WTC11 (cell line): ENCODE data around the gene SIN3B. TPM values are rescaled to one million over a fixed set of nuclear protein-coding genes. Genes with fewer than 3 reads are reported as not detected.
A peak's percentile ranks its signal among the peaks of the same experiment; 100 is the strongest.

Experiments
- ATAC-seq: fragments of 200-7000 bp; cut with Tn5 transposase; 2 replicates; pipeline ENCODE4 v1.10.0; 2021; ENCODE audit warnings: mild to moderate bottlenecking, moderate library complexity
- CTCF ChIA-PET: fragments of 300-600 bp; sonication (Branson Sonifier 250); formaldehyde crosslinking; loops from one replicate; lab custom pipeline; 2021; ENCODE audit warnings: antibody characterized with exemption; lab: Charles Lee
- POLR2A ChIA-PET: fragments of 350-600 bp; sonication (Branson Sonifier 250); formaldehyde crosslinking; loops from one replicate; lab custom pipeline; 2021; ENCODE audit warnings: antibody characterized with exemption; lab: Charles Lee
- DNase-seq: peaks from one replicate; pipeline ENCODE4 v3.0.0; 2021; ENCODE audit warnings: low spot score
- H3K27ac Mint-ChIP-seq: 2 replicates; pipeline ENCODE4 v1.8.0; 2021; ENCODE audit warnings: mixed read lengths
- H3K27me3 Mint-ChIP-seq: 2 replicates; pipeline ENCODE4 v1.8.0; 2021; ENCODE audit warnings: low read depth, mild to moderate bottlenecking, moderate library complexity, mixed read lengths
- H3K36me3 Mint-ChIP-seq: 2 replicates; pipeline ENCODE4 v1.8.0; 2021; ENCODE audit warnings: mixed read lengths
- H3K4me1 Mint-ChIP-seq: 2 replicates; pipeline ENCODE4 v1.8.0; 2022; ENCODE audit warnings: mixed read lengths
- H3K4me3 Mint-ChIP-seq: 2 replicates; pipeline ENCODE4 v1.8.0; 2021; ENCODE audit warnings: mild to moderate bottlenecking, moderate library complexity, mixed read lengths
- H3K9me3 Mint-ChIP-seq: 2 replicates; pipeline ENCODE4 v1.8.0; 2021; ENCODE audit warnings: mixed read lengths
- ATF1 ChIP-seq: sonication (generic); formaldehyde crosslinking; IDR thresholded peaks from 2 replicates; pipeline ENCODE4 v1.8.1; 2023; ENCODE audit warnings: mild to moderate bottlenecking, moderate library complexity, missing genetic modification reagents
- EMX1 ChIP-seq: fragments of 250-450 bp; sonication (Bioruptor Pico); IDR thresholded peaks from 2 replicates; pipeline ENCODE4 v1.8.0; 2021; ENCODE audit warnings: mild to moderate bottlenecking
- ETV6 ChIP-seq: sonication (generic); formaldehyde crosslinking; IDR thresholded peaks from 2 replicates; pipeline ENCODE4 v1.8.1; 2022; ENCODE audit warnings: mild to moderate bottlenecking, missing genetic modification reagents
- FOXP1 ChIP-seq: sonication (generic); formaldehyde crosslinking; IDR thresholded peaks from 2 replicates; pipeline ENCODE4 v1.8.0; 2022; ENCODE audit warnings: missing genetic modification reagents, mild to moderate bottlenecking, moderate library complexity, borderline replicate concordance
- GRHL2 ChIP-seq: fragments of 250-450 bp; sonication (Bioruptor Pico); IDR thresholded peaks from 2 replicates; pipeline ENCODE4 v1.8.0; 2022; ENCODE audit warnings: mild to moderate bottlenecking, moderate library complexity; ENCODE audit not compliant: insufficient replicate concordance, severe bottlenecking
- GTF2I ChIP-seq: fragments of 250-450 bp; sonication (Bioruptor Pico); conservative IDR thresholded peaks from 2 replicates; pipeline ENCODE4 v1.4.0; 2021; ENCODE audit warnings: mild to moderate bottlenecking
- NFE2L1 ChIP-seq: sonication (generic); formaldehyde crosslinking; IDR thresholded peaks from 2 replicates; pipeline ENCODE4 v1.8.1; 2023; ENCODE audit warnings: missing genetic modification reagents
- NFYB ChIP-seq: sonication (generic); formaldehyde crosslinking; conservative IDR thresholded peaks from 2 replicates; pipeline ENCODE4 v1.8.0; 2022; ENCODE audit warnings: low read depth, missing genetic modification reagents
- PRRX2 ChIP-seq: fragments of 250-450 bp; sonication (Bioruptor Pico); IDR thresholded peaks from 2 replicates; pipeline ENCODE4 v1.8.0; 2021; ENCODE audit warnings: mild to moderate bottlenecking
- TCF7 ChIP-seq: sonication (generic); formaldehyde crosslinking; IDR thresholded peaks from 2 replicates; pipeline ENCODE4 v1.8.0; 2022; ENCODE audit warnings: mild to moderate bottlenecking, low read depth, missing genetic modification reagents, moderate library complexity
- TEAD4 ChIP-seq: sonication (generic); formaldehyde crosslinking; IDR thresholded peaks from 2 replicates; pipeline ENCODE4 v1.8.0; 2022; ENCODE audit warnings: mild to moderate bottlenecking, missing genetic modification reagents
- ZBTB21 ChIP-seq: sonication (generic); formaldehyde crosslinking; IDR thresholded peaks from 2 replicates; pipeline ENCODE4 v1.8.1; 2023; ENCODE audit warnings: mild to moderate bottlenecking, missing genetic modification reagents, borderline replicate concordance
- ZNF232 ChIP-seq: sonication (generic); formaldehyde crosslinking; IDR thresholded peaks from 2 replicates; pipeline ENCODE4 v1.8.0; 2022; ENCODE audit warnings: mild to moderate bottlenecking, missing genetic modification reagents
- ZNF263 ChIP-seq: sonication (generic); formaldehyde crosslinking; IDR thresholded peaks from 2 replicates; pipeline ENCODE4 v1.8.1; 2022; ENCODE audit warnings: low read depth, mild to moderate bottlenecking, moderate library complexity, missing genetic modification reagents
- ZNF671 ChIP-seq: fragments of 250-450 bp; sonication (Bioruptor Pico); IDR thresholded peaks from 2 replicates; pipeline ENCODE4 v1.8.0; 2021; ENCODE audit warnings: mild to moderate bottlenecking
- total RNA-seq: library from RNA; stranded (reverse); gene quantifications from 3 replicates; pipeline ENCODE4 v1.2.3, GENCODE V29; 2021
- TF ChIP-seq, protein P1 (sequence below): fragments of 250-450 bp; sonication (Bioruptor Pico); IDR thresholded peaks from 2 replicates; pipeline ENCODE4 v2.1.2; 2022; ENCODE audit warnings: mild to moderate bottlenecking, moderate library complexity
- TF ChIP-seq, protein P2 (sequence below): fragments of 250-450 bp; sonication (Bioruptor Pico); conservative IDR thresholded peaks from 2 replicates; pipeline ENCODE4 v1.9.0; 2021; ENCODE audit warnings: mild to moderate bottlenecking
- TF ChIP-seq, protein P3 (sequence below): sonication (generic); formaldehyde crosslinking; conservative IDR thresholded peaks from 2 replicates; pipeline ENCODE4 v1.8.1; 2023; ENCODE audit warnings: mild to moderate bottlenecking, low read depth, missing genetic modification reagents, moderate library complexity
- TF ChIP-seq, protein P4 (sequence below): sonication (generic); formaldehyde crosslinking; IDR thresholded peaks from 2 replicates; pipeline ENCODE4 v1.8.1; 2023; ENCODE audit warnings: mild to moderate bottlenecking, missing genetic modification reagents
- TF ChIP-seq, protein P5 (sequence below): sonication (generic); formaldehyde crosslinking; IDR thresholded peaks from 2 replicates; pipeline ENCODE4 v1.8.1; 2022; ENCODE audit warnings: missing genetic modification reagents, borderline replicate concordance
- TF ChIP-seq, protein P6 (sequence below): sonication (generic); formaldehyde crosslinking; IDR thresholded peaks from 2 replicates; pipeline ENCODE4 v1.8.0; 2022; ENCODE audit warnings: mild to moderate bottlenecking, missing genetic modification reagents

The SIN3B gene
- total RNA-seq, 1 experiment from 2014 or later, result 87.7 TPM

DNA sequence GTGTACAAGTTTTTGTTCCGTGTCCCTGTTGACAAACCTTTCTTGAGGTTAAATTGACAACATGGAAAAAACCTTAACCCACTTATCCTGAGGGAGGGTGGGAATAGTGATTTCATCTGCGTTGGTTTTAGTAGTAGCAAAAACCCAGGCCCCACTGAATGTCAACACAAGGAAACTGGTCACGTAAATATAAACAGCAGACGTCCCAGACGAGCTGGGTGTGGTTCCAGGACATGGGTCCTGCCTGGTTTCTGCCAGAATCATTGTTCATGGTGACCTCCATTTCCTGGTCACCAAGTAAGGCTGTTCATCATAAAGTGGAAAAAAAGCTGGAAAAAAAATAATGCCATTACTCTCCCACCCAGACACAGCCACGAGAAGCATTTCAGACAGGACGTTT is 42.7 kb downstream of the SIN3B start:
- Mint-ChIP-seq H3K36me3 (peaks cover 48% of the 10 kb centered on the region), H3K4me3 (no peak overlapping the region), H3K27me3 (no peaks in the 10 kb centered on the region; the same call in 1 of the 2 replicates), H3K27ac (no peak overlapping the region), H3K9me3 (peaks cover 8% of the 10 kb centered on the region)
- ChIA-PET CTCF (no interaction called here), POLR2A (no interaction called here)
- DNase-seq (no peak), ATAC-seq (no peak)
- TF ChIP-seq, protein P1, sequence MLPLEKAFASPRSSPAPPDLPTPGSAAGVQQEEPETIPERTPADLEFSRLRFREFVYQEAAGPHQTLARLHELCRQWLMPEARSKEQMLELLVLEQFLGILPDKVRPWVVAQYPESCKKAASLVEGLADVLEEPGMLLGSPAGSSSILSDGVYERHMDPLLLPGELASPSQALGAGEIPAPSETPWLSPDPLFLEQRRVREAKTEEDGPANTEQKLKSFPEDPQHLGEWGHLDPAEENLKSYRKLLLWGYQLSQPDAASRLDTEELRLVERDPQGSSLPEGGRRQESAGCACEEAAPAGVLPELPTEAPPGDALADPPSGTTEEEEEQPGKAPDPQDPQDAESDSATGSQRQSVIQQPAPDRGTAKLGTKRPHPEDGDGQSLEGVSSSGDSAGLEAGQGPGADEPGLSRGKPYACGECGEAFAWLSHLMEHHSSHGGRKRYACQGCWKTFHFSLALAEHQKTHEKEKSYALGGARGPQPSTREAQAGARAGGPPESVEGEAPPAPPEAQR (CRISPR knock-in tag), result no peak
- TF ChIP-seq, protein P2, sequence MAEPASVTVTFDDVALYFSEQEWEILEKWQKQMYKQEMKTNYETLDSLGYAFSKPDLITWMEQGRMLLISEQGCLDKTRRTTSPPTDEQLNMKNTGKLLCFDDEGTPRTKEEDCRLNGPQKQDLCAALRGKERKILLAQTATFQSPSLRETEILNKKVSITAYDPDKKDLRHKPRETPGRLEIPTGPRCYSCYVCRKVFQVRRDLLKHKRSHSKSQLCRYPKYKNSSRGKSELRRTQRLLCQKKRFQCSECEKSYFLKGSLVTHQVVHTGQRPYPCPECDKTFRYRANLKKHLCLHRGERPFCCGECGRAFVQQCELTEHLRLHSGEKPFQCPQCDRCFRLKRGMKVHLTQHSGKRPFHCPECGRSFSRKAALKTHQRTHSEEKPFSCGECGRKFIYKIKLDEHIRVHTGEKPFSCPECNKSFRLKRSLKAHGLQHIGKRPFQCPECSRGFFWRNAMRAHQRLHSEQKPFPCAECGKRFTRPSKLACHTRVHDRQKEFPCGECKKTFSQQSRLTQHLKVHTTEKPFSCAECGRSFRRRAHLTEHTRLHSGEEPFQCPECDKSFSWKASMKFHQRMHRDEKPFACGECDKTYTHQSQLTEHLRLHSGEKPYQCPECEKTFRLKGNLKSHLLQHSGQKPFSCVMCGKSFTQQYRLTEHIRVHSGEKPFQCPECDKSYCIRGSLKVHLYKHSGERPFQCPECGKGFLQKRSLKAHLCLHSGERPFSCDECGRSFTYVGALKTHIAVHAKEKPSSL (CRISPR knock-in tag), result no peak
- TF ChIP-seq EMX1 (CRISPR knock-in tag), result no peak
- TF ChIP-seq, protein P3, sequence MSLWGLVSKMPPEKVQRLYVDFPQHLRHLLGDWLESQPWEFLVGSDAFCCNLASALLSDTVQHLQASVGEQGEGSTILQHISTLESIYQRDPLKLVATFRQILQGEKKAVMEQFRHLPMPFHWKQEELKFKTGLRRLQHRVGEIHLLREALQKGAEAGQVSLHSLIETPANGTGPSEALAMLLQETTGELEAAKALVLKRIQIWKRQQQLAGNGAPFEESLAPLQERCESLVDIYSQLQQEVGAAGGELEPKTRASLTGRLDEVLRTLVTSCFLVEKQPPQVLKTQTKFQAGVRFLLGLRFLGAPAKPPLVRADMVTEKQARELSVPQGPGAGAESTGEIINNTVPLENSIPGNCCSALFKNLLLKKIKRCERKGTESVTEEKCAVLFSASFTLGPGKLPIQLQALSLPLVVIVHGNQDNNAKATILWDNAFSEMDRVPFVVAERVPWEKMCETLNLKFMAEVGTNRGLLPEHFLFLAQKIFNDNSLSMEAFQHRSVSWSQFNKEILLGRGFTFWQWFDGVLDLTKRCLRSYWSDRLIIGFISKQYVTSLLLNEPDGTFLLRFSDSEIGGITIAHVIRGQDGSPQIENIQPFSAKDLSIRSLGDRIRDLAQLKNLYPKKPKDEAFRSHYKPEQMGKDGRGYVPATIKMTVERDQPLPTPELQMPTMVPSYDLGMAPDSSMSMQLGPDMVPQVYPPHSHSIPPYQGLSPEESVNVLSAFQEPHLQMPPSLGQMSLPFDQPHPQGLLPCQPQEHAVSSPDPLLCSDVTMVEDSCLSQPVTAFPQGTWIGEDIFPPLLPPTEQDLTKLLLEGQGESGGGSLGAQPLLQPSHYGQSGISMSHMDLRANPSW, result no peak
- TF ChIP-seq ZNF671 (CRISPR knock-in tag), result no peak
- no peak for TF ChIP-seq ZNF263 (CRISPR knock-in tag)
- TF ChIP-seq ATF1 (CRISPR knock-in tag), result no peak
- TF ChIP-seq GTF2I, result no peak
- no peak for TF ChIP-seq FOXP1
- no peak for TF ChIP-seq NFYB (CRISPR knock-in tag)
- TF ChIP-seq, protein P4, sequence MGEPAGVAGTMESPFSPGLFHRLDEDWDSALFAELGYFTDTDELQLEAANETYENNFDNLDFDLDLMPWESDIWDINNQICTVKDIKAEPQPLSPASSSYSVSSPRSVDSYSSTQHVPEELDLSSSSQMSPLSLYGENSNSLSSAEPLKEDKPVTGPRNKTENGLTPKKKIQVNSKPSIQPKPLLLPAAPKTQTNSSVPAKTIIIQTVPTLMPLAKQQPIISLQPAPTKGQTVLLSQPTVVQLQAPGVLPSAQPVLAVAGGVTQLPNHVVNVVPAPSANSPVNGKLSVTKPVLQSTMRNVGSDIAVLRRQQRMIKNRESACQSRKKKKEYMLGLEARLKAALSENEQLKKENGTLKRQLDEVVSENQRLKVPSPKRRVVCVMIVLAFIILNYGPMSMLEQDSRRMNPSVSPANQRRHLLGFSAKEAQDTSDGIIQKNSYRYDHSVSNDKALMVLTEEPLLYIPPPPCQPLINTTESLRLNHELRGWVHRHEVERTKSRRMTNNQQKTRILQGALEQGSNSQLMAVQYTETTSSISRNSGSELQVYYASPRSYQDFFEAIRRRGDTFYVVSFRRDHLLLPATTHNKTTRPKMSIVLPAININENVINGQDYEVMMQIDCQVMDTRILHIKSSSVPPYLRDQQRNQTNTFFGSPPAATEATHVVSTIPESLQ, result no peak
- TF ChIP-seq ZBTB21, result no peak
- no peak for TF ChIP-seq TEAD4 (CRISPR knock-in tag)
- no peak for TF ChIP-seq ETV6
- no peak for TF ChIP-seq TCF7 (CRISPR knock-in tag)
- no peak for TF ChIP-seq PRRX2
- no peak for TF ChIP-seq ZNF232
- TF ChIP-seq, all 79 proteins: peak for 0
- no peaks in the 10 kb centered on the region for H3K4me1 Mint-ChIP-seq

DNA sequence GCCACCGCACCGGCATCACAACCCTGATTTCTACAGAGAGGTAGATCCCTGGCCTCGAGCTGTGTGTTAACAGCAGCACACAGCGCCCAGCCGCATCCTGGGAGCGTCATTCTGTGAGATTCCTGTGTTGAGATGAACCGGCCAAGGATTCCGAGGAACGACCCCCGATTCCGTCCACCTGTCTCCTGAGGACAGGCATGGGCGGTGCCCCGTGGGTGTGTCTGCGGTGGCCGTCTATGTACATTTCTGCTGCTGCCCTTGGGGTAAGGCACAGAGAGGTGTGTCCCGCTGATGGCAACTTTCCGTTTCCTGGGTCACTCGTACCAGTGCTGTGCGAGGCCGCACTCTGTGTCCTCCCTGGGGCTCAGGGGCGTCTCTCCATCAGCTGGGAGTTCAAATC is 43.5 kb downstream of the SIN3B start:
- TF ChIP-seq GRHL2 (CRISPR knock-in tag) (no peak), ETV6 (no peak), EMX1 (CRISPR knock-in tag) (no peak), ZNF232 (no peak), TEAD4 (CRISPR knock-in tag) (no peak), NFYB (CRISPR knock-in tag) (no peak), NFE2L1 (CRISPR knock-in tag) (no peak), TCF7 (CRISPR knock-in tag) (no peak)
- TF ChIP-seq, protein P5, sequence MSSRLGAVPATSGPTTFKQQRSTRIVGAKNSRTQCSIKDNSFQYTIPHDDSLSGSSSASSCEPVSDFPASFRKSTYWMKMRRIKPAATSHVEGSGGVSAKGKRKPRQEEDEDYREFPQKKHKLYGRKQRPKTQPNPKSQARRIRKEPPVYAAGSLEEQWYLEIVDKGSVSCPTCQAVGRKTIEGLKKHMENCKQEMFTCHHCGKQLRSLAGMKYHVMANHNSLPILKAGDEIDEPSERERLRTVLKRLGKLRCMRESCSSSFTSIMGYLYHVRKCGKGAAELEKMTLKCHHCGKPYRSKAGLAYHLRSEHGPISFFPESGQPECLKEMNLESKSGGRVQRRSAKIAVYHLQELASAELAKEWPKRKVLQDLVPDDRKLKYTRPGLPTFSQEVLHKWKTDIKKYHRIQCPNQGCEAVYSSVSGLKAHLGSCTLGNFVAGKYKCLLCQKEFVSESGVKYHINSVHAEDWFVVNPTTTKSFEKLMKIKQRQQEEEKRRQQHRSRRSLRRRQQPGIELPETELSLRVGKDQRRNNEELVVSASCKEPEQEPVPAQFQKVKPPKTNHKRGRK, result no peak
- TF ChIP-seq, protein P6, sequence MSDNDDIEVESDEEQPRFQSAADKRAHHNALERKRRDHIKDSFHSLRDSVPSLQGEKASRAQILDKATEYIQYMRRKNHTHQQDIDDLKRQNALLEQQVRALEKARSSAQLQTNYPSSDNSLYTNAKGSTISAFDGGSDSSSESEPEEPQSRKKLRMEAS (CRISPR knock-in tag), result no peak
- TF ChIP-seq, protein P4, result no peak
- TF ChIP-seq, protein P1 (CRISPR knock-in tag), result no peak
- TF ChIP-seq, all 79 proteins: peak for 0
- peaks cover 51% of the 10 kb centered on the region for H3K36me3 Mint-ChIP-seq
- POLR2A ChIA-PET, result no interaction called here
- H3K4me1 Mint-ChIP-seq, result no peaks in the 10 kb centered on the region
- no peak for ATAC-seq
- CTCF ChIA-PET, result no interaction called here
- peaks cover 8% of the 10 kb centered on the region for H3K9me3 Mint-ChIP-seq
- H3K27me3 Mint-ChIP-seq, result no peaks in the 10 kb centered on the region; the same call in 1 of the 2 replicates
- H3K27ac Mint-ChIP-seq, result peak overlapping the region; percentile 68
- no peak for DNase-seq
- H3K4me3 Mint-ChIP-seq, result no peak overlapping the region
